Renal cortical epithelial cell (primary cell): Measurements from ENCODE around the gene PRPF6. TPM values are rescaled to one million over a fixed set of nuclear protein-coding genes. Genes with fewer than 3 reads are reported as not detected.

ENCODE experiments used
- DNase-seq: peaks from one replicate; pipeline ENCODE4 v3.0.0-alpha.2; 2011; ENCODE audit warnings: low read depth
- total RNA-seq: library from RNA; depleted of rRNA; stranded (reverse); fragments of >200 nt; gene quantifications from 2 replicates; pipeline ENCODE4 v1.2.3, GENCODE V29; 2014

The PRPF6 gene
- total RNA-seq, 1 donor from 2014 or later = 94.5 TPM

DNA sequence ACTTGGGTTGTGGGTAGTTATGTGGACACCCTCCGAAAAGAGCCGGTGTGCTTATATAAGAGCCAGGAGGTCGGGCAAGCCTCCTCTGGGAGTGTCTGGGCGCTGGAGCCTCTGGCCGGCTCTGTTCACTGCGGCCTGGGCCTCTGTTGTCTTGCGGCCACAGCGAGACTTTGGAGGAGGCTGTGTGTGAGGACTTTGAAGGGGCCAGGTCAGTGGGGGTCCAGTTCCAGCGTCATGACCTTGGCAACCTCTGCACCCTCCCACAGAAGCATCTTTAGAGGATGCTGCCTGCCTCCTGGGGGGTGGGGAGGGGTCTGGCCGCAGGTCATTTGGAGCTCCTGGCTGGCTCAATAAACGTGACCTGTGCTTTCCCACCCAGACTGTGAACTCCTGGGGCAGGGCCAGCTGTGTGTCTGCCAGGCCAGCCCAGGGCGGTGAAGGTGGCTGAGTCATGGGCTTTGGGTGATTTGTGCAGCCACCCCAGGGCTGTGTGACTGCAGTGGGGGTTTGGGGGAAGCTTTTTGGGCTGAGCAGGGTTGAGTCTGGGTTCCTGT, 83.3 kb downstream of the PRPF6 start:
- DNase-seq = peak; percentile 44

DNA sequence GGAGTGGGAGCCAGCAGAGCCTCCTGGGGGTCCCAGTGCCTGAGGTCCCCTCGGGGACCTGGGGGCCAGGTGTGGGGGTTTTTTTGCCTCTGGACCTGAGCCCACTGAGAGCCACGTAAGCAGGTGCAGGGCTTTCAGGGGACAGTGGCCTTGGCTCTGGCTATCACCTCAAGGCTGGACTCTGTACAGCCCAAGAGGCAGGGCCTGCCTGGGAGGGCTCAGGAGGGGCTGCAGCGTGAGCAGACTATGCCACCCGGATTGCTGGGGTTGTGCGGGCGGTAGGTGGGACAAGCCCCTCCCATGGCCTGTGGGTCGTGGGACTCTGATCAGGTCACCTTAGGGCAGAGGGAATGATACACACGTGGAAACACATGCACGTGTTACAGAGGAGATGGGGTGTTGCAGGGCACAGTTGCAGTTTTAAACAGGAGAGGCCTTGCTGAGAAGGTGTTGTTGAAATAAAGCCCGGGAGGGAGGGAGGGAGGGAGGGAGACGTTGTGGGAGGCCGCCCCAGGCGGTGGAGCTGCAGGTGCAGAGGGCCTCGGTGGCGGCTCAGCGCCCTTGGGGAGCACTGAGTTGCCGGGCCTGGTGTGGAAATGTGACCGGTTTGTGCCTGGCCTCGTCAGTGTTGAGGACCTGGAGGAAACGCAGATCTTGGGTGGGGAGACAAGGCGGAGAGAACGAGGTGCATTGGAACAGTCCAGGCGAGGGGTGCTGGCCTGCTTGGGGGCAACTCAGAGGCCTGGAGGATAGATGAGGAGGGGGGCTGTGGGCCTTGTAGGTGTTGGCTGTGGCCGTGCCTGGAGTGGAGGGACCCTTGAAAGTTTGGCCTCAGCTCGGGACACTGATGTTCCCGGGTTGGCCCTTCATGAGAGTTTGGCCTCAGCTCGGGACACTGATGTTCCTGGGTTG, 84.4 kb downstream of the PRPF6 start:
- DNase-seq = no peak

DNA sequence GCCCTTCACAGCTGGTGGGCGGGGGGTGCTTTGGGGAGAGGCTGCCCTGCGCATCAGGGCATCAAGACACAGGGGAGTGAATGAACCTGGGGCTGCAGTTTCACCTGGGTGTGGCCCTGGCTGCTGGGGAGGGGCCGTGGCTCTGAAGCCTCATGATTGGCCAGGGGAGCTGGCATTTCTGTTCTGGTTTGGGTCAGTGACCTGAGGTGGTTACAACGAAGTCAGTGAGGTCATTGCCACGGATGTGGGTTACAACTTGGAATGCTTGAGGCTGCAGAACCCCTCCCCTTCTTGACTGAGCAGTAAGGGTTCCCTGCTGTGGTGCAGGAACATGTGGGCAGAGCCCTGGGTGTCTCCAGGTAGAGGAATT, 85.0 kb downstream of the PRPF6 start:
- DNase-seq = peak; percentile 93

DNA sequence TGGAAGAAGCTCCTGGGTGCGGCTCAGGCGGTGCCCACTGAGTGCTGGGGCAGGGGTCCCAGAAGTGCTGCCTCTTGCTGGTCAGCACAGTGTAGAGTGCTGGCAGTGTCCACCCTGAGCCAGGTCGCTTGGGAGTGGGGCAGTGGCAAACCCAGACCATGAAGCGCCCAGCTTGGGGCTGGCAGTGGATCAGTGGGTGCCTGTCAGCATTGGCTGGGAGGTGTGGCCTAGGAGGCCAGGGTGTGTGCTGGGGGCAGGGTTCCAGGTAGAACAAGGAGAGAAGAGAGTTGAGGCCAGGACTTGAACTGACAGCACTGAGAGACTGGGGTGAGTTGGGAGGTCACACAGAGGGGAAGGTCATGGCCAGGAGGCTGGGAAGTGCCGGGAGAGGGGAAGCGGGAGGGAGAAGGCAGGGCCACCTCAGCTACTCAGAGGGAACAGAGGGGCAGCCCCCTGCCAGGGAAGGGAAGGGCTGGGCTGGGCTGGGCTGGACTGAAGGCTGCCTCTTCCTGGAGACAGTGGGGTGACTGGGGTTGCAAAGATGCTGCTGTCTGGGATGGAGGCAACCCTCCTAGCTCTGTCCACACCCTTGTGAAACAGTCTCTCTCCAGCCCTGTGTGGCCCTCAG, 86.2 kb downstream of the PRPF6 start:
- no peak for DNase-seq

GRCh38 chr20:64067733-64068307, 86.9 kb downstream of the PRPF6 start:
- DNase-seq = no peak

GRCh38 chr20:64068386-64069208, 87.7 kb downstream of the PRPF6 start:
- no peak for DNase-seq

DNA sequence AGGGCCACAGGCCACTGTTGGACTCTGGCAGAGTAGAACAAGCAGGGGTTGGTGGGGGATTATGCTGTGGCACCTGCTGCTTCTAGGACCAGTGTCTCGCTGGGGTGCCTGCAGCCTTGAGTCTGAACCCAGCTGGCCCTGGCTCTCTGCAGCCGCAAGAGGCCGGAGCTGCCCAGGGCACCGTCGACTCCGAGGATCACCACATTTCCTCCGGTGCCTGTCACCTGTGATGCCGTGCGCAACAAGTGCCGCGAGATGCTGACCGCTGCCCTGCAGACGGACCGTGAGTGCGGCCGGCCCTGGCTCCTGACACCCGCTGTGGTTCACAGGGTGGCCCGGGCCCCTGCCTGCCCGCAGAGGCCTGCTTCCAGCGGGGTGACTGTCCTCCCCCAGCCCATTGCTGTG, 88.3 kb downstream of the PRPF6 start:
- no peak for DNase-seq

- no peak for DNase-seq
Measured at GRCh38 chr20:64069614-64070243, 88.8 kb downstream of the PRPF6 start.

GRCh38 chr20:64070244-64070993, 89.5 kb downstream of the PRPF6 start:
- DNase-seq = no peak

DNA sequence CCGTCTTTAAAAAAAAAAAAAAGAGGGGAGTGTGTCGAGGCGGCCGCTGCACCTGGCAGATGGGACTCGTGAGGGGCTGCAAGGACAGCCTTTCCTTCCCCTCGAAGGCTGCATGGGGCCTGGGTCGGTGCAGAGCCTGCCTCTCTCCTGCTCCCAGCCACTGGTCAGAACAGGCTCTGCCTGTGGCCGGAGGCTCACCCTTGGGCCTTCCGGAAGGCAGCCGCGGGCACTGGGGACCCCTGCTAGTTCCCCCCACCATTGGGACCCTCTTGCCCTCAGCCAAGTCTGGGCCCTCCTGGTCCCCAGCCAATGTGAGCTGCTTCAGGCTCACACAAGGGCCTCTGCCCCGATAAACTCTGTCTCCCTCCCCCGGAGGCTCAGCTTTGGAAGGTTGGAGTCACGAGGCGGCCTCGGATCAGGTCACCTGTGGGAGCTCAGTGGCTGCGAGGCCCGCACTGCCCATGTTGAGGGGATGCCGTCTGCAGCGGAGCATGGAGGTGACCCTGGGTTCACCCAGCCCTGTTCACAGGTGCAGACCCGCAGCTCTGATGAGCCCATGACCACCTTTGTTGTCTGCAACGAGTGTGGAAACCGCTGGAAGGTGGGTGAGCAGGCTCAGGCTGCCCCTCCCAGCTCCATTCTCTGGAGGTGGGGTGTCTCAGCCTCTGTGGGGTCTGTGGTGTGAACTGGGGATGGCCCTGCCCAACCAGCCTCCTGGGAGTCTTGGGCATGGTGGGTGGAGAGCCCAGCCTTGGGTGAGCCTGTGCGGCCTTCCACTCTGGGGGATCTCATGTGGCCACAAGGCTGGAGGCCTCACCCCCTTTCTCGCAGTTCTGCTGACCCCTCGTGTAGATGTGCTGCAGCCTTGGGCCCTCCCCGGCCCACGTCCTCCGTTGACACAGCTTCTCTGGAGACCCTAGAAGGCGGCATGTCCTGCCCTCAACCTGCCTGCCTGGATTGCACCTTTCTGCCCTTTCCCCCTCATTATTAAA, 90.7 kb downstream of the PRPF6 start:
- DNase-seq = no peak

DNA sequence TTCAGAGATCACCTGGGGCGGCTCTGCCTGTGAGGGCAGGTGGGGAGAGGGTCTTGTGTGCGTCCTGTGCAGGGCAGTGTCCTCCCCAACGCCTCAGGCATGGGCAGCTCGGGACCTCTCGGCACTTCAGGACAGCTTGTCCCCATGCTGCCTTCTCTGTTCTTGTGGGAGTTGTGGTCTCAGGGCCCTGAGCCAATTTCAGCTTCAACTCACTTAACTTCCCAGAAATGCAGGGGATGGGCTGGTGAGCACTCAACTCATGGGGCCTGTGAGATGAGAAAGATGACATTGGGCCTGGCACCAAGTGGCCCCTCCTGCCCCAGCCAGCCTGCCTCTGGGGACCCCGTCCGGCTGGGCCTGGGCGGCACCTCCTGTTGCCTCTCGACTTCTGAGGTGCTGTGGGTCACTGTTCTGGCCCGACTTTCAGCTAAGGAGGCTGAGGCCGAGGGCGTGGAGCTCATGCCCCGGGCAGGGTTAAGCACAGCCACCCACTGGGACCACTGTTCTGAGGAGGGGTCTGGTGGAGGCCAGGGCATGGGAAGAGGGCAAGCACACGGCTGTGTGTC, 91.6 kb downstream of the PRPF6 start:
- DNase-seq = no peak

DNA sequence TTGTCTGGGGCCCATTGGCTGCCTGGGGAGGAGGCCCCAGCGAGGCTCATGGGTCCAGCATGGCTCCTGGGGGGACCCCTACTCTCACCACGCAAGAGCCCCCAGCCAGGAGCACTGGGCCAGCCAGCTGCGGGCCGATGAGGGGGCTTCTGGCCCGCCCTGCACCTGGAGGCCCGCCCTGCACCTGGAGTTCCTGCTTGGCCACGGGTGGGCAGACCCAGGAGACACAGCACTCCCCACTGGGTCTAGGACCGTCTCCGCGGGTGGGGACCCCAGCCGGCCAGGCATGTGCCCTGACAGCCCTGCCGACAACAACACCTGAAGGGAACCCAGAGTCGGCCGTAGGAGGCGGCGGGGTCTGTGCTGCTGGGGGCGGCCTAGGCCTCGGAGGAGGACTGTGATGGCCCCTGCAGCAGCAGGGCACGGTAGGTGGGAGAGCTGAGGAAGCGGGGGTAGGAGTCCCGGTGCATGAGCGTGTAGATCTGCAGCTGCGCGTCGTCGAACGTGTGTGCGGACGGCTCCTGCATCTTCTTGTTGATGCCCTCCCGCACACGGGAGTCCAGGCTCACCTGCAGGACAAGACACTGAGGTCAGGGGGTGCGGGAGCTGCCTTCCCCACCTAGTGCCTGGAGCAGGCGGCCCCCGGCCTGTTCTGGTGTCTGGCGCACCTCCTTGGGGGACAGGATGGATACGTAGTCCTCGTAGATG, 92.7 kb downstream of the PRPF6 start:
- no peak for DNase-seq

DNA sequence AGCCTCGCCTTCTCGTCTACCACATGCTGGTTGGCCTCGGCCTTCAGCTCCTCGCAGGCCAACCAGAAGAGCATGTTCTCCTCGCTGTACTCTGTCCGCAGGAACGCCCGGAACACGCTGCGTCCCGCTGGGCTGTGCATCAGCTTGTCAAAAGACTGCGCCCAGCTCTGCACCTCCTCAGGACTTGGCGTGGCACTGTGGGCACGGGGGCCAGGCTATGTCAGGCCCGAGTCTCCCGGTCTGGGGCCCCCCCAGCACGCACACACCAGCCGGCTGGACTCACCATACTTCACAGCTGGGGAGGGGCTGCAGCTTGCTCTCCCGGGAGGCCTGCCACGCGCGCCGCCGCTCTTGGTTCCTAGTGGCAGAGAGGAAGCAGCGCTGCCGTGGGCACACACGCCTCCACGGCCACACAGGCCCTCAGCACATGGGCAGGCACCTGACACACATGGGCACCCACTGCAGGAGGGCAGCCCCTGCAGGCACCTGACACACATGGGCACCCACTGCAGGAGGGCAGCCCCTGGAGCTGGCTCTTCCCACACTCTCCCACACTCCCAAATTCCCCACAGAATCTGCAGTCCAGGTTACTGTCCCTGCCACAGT, 93.4 kb downstream of the PRPF6 start:
- DNase-seq = no peak

- DNase-seq = no peak
Measured at GRCh38 chr20:64074963-64075362, 94.0 kb downstream of the PRPF6 start.

DNA sequence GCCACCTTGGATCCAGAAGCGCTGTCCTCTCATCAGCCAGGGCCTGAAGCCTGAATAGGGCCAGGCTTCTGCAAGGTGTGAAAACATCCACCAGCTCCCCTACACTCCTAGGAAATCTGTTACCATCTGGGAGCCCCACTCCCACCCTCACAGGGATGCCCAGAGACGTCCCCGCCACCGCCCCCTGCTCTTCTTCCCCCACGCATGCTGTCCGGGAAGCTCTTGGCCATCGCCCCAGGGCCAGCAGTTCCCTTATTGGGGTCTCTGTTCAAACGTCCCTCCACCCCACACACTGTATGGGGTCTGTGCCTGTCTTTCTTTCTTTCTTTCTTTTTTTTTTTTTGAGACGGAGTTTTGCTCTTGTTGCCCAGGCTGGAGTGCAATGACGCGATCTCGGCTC, 94.6 kb downstream of the PRPF6 start:
- DNase-seq = no peak

DNA sequence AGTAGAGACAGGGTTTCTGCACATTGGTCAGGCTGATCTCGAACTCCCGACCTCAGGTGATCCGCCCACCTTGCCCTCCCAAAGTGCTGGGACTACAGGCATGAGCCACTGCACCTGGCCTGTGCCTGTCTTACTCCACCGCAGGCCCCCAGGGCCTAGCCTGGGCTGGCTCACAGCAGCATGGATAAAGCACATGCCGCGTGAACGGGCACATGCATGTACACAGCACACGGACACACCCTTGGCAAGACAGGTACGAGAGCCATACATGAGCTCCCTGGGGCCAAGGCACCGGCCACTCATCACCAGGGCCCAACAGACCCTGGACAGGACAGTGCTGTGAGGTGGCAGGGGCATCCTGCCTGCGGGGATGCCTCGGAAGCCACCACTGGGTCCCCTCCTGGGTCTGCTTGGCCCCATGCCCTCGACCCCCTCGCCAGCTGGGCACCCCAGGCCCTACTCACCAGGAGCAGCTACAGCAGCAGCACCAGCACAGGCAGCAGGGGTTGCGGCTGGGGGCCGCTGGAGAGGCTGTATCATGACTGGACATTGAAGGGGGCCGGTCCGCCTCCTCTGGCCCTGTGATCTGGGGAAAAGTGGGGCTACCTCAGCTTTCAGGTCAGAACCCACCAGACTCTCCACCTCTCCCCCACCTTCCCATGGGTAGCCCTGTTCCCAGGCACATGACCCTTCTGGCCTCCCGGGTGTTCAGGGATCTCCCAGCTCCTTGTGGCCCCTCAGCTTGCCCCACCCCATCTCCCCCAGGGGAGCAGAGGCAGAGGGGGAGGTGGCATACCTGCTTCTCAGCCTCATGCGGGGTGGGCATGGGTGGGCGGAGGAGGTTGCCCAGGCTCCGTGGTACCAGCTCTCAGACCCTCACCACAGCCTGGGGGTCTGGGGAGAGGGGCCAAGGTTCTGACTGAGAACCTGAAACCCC, 95.4 kb downstream of the PRPF6 start:
- no peak for DNase-seq

- DNase-seq = no peak
Measured at GRCh38 chr20:64077094-64077493, 96.2 kb downstream of the PRPF6 start.
